Body of pancreas (tissue), 4 donors: ENCODE measurements around the gene DAO. TPM values are rescaled to one million over a fixed set of nuclear protein-coding genes. Genes with fewer than 3 reads are reported as not detected.

Experiments used
- ATAC-seq: fragments of 150-250 bp; one replicate; pipeline ENCODE4 v1.9.1; 2016
- DNase-seq, 4 donors: peaks; one replicate each; pipeline ENCODE4 v3.0.0-alpha.2; 2019
- H3K27ac ChIP-seq, 4 donors: fragments of 200-600 bp; sonication (generic); 1 replicate in 3 of 4; 2 replicates in 1 of 4; pipeline versions ENCODE4 v1.5.1 to v1.6.1; 2016 to 2019; ENCODE audit warnings: mild to moderate bottlenecking in 1 of 4, mixed read lengths in 1 of 4, moderate library complexity in 1 of 4
- H3K27me3 ChIP-seq, 2 donors: fragments of 200-600 bp; sonication (generic); one replicate each; pipeline ENCODE4 v1.6.0; 2016; ENCODE audit warnings: mild to moderate bottlenecking in 1 of 2
- H3K36me3 ChIP-seq, 2 donors: fragments of 200-600 bp; sonication (generic); replicated peaks in 1 of 2; 2 replicates each; pipeline ENCODE4 v1.5.1; 2016; ENCODE audit warnings: low read depth in 2 of 2; ENCODE audit not compliant: insufficient read depth in 1 of 2
- H3K4me1 ChIP-seq: fragments of 200-600 bp; sonication (generic); one replicate; pipeline ENCODE4 v1.6.0; 2016
- H3K4me3 ChIP-seq, 2 donors: fragments of 200-600 bp; sonication (generic); 1 replicate in 1 of 2; 2 replicates in 1 of 2; pipeline ENCODE4 v1.5.1; 2016 to 2019
- H3K9me3 ChIP-seq, 3 donors: fragments of 200-600 bp; sonication (generic); 1 replicate in 2 of 3; 2 replicates in 1 of 3; pipeline ENCODE4 v1.5.1; 2016
- POLR2A ChIP-seq, 3 donors: fragments of 450-650 bp; IDR thresholded peaks; one replicate each; pipeline ENCODE4 v1.6.1; 2016; ENCODE audit warnings: antibody characterized with exemption in 3 of 3, mild to moderate bottlenecking in 2 of 3
- WGBS, 2 donors: methylation state at CpG; one replicate each; pipeline ENCODE4 v1.1.5; 2017; 5-methylcytosine and 5-hydroxymethylcytosine counted together
- intact Hi-C: fragments of 100-400 bp; cut with DNase I; formaldehyde crosslinking; loops from one replicate; pipeline ENCODE4 v1.15.1; 2023
- total RNA-seq, 2 donors: library from RNA; depleted of rRNA; stranded (reverse); fragments of >200 nt; gene quantifications; one replicate each; pipeline ENCODE4 v1.1.0, GENCODE V29; 2016
- TF ChIP-seq, protein P1 (sequence below), 7 experiments: fragments of 450-650 bp in 4 of 7; fragments of 200-600 bp in 3 of 7; sonication (generic) in 3 of 7; IDR thresholded peaks; one replicate each; pipeline ENCODE4 v1.5.1; 2016 to 2019; ENCODE audit warnings: antibody characterized with exemption in 7 of 7

DAO gene
- total RNA-seq, 2 donors from 2014 or later = not detected

DNA sequence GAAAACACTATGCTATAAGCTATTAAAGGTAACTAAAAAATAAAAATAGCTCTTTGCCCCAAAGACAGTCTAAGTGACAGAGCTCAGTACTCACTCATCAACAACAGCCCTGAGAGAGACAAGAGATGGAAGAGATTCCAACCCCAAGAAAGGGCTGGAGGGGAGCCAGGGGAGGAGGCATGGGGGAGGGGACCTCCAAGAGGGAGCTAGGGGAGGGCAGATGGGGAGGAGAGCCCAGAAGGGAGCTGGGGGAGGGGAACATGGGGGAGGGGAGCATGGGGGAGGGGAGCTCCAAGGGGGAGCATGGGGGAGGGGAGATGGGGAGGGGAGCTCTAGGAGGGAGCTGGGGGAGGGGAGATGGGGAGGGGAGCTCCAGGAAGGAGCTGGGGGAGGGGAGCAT is 30.2 kb upstream of the DAO start:
- DNase-seq (no peak), ATAC-seq (no peak)
- TF ChIP-seq, protein P1, sequence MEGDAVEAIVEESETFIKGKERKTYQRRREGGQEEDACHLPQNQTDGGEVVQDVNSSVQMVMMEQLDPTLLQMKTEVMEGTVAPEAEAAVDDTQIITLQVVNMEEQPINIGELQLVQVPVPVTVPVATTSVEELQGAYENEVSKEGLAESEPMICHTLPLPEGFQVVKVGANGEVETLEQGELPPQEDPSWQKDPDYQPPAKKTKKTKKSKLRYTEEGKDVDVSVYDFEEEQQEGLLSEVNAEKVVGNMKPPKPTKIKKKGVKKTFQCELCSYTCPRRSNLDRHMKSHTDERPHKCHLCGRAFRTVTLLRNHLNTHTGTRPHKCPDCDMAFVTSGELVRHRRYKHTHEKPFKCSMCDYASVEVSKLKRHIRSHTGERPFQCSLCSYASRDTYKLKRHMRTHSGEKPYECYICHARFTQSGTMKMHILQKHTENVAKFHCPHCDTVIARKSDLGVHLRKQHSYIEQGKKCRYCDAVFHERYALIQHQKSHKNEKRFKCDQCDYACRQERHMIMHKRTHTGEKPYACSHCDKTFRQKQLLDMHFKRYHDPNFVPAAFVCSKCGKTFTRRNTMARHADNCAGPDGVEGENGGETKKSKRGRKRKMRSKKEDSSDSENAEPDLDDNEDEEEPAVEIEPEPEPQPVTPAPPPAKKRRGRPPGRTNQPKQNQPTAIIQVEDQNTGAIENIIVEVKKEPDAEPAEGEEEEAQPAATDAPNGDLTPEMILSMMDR (IDR thresholded peaks at IDR 0.05) = no peak
- no peak for TF ChIP-seq POLR2A (IDR thresholded peaks at IDR 0.05)
- H3K9me3 ChIP-seq = no peaks in the 10 kb centered on the region
- intact Hi-C loops = no loop called here
- peak overlapping the region in 1 of 4 donors; percentile 52 for H3K27ac ChIP-seq
- H3K4me1 ChIP-seq = peaks cover 23% of the 10 kb centered on the region
- H3K4me3 ChIP-seq = no peak overlapping the region
- H3K36me3 ChIP-seq = peaks cover 0 to 2% of the 10 kb centered on the region in 2 donors
- H3K27me3 ChIP-seq = no peaks in the 10 kb centered on the region

GRCh38 chr12:108850854-108851573 is 28.9 kb upstream of the DAO start:
- Histone ChIP-seq H3K9me3 (no peaks in the 10 kb centered on the region), H3K4me3 (no peak overlapping the region), H3K27ac (peak overlapping the region in 3 of 4 donors; percentile 8 to 42 (median 30)), H3K36me3 (peaks cover 0 to 2% of the 10 kb centered on the region in 2 donors), H3K4me1 (peaks cover 35% of the 10 kb centered on the region), H3K27me3 (no peaks in the 10 kb centered on the region)
- peak in 2 of 4 donors; percentile 19 to 67 for DNase-seq
- WGBS, 2 donors = 66 to 72% methylated on average over 9 of the region's 9 CpGs
- TF ChIP-seq POLR2A (IDR thresholded peaks at IDR 0.05) = no peak
- TF ChIP-seq, protein P1 (IDR thresholded peaks at IDR 0.05) = no peak
- intact Hi-C loops = no loop called here
- ATAC-seq = no peak

- no peaks in the 10 kb centered on the region for H3K36me3 ChIP-seq
- no peak for ATAC-seq
- peaks cover 42% of the 10 kb centered on the region for H3K4me1 ChIP-seq
- peak overlapping the region in 2 of 4 donors; percentile 82 to 85 for H3K27ac ChIP-seq
- intact Hi-C loops = no loop called here
- WGBS, 2 donors = 82% methylated on average over 16 of the region's 16 CpGs
- peak in 1 of 3 donors; percentile 10 for TF ChIP-seq POLR2A (IDR thresholded peaks at IDR 0.05)
- TF ChIP-seq, protein P1 (IDR thresholded peaks at IDR 0.05) = no peak
- H3K9me3 ChIP-seq = no peaks in the 10 kb centered on the region
- DNase-seq = no peak
- no peaks in the 10 kb centered on the region for H3K27me3 ChIP-seq
- no peak overlapping the region for H3K4me3 ChIP-seq
These were observed 27.1 kb upstream of the DAO start for GRCh38 chr12:108852674-108853309.

GRCh38 chr12:108853426-108853825 is 26.5 kb upstream of the DAO start:
- Histone ChIP-seq H3K9me3 (no peaks in the 10 kb centered on the region), H3K4me1 (peaks cover 44% of the 10 kb centered on the region), H3K27ac (peak overlapping the region in 3 of 4 donors; percentile 64 to 85 (median 82)), H3K4me3 (no peak overlapping the region), H3K36me3 (no peaks in the 10 kb centered on the region), H3K27me3 (no peaks in the 10 kb centered on the region)
- DNase-seq (no peak), ATAC-seq (no peak)
- 82 to 92% methylated on average over 9 to 10 of the region's 10 CpGs for WGBS, 2 donors
- TF ChIP-seq, protein P1 (IDR thresholded peaks at IDR 0.05) = no peak
- no peak for TF ChIP-seq POLR2A (IDR thresholded peaks at IDR 0.05)
- intact Hi-C loops = no loop called here
